ENCODE results near the gene ARSG.
A peak's percentile ranks its signal among the peaks of the same experiment; 100 is the strongest.

ARSG gene

DNA sequence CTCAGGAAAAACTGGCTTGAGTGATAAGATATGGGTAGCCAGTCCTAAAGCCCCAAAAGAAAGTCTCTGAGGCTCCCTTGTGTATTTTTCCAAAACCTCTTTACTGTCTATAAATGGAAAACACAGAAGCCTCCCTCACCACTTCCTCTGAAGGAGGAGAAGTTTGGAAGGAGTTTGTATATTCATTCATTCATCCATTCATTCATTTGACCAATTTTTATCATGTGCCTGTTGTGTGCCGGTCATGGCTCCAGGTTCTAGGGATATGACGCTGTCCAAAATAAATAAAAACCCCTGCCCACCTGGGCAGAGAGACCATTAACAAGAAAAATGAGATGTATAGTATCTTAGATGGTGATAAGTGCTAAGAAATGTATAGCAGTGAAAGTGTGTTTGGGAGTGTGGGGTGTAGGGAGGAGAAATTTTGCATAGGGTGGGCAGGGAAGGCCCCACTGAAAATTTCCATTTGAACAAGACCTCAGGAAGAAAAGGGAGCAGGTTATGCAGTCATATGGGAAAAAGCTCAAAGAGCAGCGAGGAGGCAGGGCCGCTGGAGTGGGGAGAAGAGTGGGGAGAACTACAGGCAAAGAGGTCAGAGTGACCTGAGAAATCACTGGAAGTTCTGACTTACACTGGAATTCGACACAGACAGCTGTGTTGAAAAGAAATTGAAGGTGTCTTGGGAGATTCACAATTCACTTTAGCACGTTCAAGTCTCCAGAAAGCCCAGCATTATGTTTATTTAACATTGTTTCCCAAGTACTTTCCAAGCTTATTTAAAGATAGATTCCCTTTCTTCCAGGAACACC, 172.1 kb downstream of the ARSG start:
- no peak for DNase-seq (ENCODE audit: extremely low read depth, low read depth)
- TF ChIP-seq, protein P1, sequence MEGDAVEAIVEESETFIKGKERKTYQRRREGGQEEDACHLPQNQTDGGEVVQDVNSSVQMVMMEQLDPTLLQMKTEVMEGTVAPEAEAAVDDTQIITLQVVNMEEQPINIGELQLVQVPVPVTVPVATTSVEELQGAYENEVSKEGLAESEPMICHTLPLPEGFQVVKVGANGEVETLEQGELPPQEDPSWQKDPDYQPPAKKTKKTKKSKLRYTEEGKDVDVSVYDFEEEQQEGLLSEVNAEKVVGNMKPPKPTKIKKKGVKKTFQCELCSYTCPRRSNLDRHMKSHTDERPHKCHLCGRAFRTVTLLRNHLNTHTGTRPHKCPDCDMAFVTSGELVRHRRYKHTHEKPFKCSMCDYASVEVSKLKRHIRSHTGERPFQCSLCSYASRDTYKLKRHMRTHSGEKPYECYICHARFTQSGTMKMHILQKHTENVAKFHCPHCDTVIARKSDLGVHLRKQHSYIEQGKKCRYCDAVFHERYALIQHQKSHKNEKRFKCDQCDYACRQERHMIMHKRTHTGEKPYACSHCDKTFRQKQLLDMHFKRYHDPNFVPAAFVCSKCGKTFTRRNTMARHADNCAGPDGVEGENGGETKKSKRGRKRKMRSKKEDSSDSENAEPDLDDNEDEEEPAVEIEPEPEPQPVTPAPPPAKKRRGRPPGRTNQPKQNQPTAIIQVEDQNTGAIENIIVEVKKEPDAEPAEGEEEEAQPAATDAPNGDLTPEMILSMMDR (IDR thresholded peaks at IDR 0.05; ENCODE audit: low read depth, low read length, missing control alignments): no peak

DNA sequence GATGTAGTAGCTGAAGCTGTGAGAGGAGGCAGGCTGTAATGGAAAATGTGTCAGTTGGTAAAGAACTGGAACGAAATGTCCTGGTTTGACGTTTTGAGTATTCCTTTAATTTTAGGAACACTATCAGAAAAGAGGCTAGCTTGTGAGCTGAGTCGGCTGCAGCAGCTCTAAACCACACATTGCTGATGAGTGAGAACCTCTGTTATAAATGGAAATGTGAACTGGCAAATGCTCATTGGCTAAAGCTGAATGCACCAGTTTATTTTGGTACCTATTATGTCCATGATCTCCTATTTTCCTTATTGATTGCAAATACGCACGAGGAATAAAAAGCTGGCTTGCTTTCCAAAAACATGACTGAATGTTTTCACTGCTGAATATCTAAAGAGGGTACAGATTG, 177.0 kb downstream of the ARSG start:
- no peak for DNase-seq (ENCODE audit: extremely low read depth, low read depth)
- no peak overlapping the region for H3K4me3 ChIP-seq (replicated peaks; ENCODE audit: low read depth, low read length)
- TF ChIP-seq, protein P1 (IDR thresholded peaks at IDR 0.05; ENCODE audit: low read depth, low read length, missing control alignments): no peak

More for the DNA sequence above, 172.1 kb downstream of the ARSG start:
- no peak overlapping the region for H3K4me3 ChIP-seq (replicated peaks; ENCODE audit: low read depth, low read length)

DNA sequence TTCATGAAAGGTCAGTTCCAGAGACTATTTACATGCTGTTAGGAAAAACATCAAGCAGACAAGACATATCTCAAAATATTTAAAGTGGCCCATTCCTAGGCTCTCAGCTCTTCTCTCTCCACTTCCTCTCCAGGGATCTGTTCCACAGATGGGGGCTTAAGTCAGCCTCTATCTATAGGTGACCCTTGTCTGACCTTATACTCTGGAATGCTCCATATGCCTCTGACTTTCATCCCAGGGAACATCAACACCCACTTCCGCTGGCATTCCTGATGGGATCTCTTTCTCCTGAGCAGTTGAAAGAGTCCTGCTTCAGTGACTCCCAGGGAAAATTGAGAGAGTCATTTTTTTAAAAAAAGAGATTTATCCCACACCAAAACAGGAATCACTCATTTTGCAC, 177.5 kb downstream of the ARSG start:
- no peak overlapping the region for H3K4me3 ChIP-seq (replicated peaks; ENCODE audit: low read depth, low read length)
- TF ChIP-seq, protein P1 (IDR thresholded peaks at IDR 0.05; ENCODE audit: low read depth, low read length, missing control alignments): no peak
- DNase-seq (ENCODE audit: extremely low read depth, low read depth): peak; percentile 67

All from HFF-Myc (cell line).